ENCODE results near the gene POLR2A.

The POLR2A gene

GRCh38 chr17:7497636-7498035 is 13.5 kb downstream of the POLR2A start:
- no peaks in the 10 kb centered on the region for H3K27me3 ChIP-seq (ENCODE audit: insufficient read depth, low read length, poor library complexity, severe bottlenecking)
- no peak overlapping the region for H3K4me2 ChIP-seq (ENCODE audit: low read depth, low read length, poor library complexity, severe bottlenecking)
- no peak overlapping the region for H3K9ac ChIP-seq (ENCODE audit: low read depth, low read length, poor library complexity, severe bottlenecking)
- no peak overlapping the region for H3K4me3 ChIP-seq (ENCODE audit: low read length, poor library complexity, severe bottlenecking)
- peaks cover 11% of the 10 kb centered on the region for H3K4me1 ChIP-seq (ENCODE audit: insufficient read depth, low read length, poor library complexity, severe bottlenecking)
- H4K20me1 ChIP-seq (ENCODE audit: insufficient read depth, low read length, poor library complexity, severe bottlenecking), result peaks cover 89% of the 10 kb centered on the region
- H3K79me2 ChIP-seq (ENCODE audit: insufficient read depth, low read length), result peaks cover 78% of the 10 kb centered on the region
- no peaks in the 10 kb centered on the region for H3F3A ChIP-seq (ENCODE audit: low read depth)
- no peak for TF ChIP-seq CTCF (conservative IDR thresholded peaks at IDR 0.05; ENCODE audit: low read length)
- no peak for TF ChIP-seq EZH2phosphoT487 (IDR thresholded peaks at IDR 0.05; ENCODE audit: borderline replicate concordance)
- H2AFZ ChIP-seq (ENCODE audit: low read length), result no peak overlapping the region
- H3K36me3 ChIP-seq (ENCODE audit: insufficient read depth, low read length), result peaks cover 73% of the 10 kb centered on the region
- no peaks in the 10 kb centered on the region for H3K9me2 ChIP-seq (replicated peaks; ENCODE audit: low read depth, low read length)
- no peaks in the 10 kb centered on the region for H3K9me3 ChIP-seq (ENCODE audit: insufficient read depth, low read depth, low read length)

GRCh38 chr17:7499161-7499560 is 15.0 kb downstream of the POLR2A start:
- H4K20me1 ChIP-seq (ENCODE audit: insufficient read depth, low read length, poor library complexity, severe bottlenecking), result peaks cover 84% of the 10 kb centered on the region
- H2AFZ ChIP-seq (ENCODE audit: low read length), result no peak overlapping the region
- H3F3A ChIP-seq (ENCODE audit: low read depth), result no peaks in the 10 kb centered on the region
- H3K27me3 ChIP-seq (ENCODE audit: insufficient read depth, low read length, poor library complexity, severe bottlenecking), result no peaks in the 10 kb centered on the region
- no peak for TF ChIP-seq EZH2phosphoT487 (IDR thresholded peaks at IDR 0.05; ENCODE audit: borderline replicate concordance)
- TF ChIP-seq CTCF (conservative IDR thresholded peaks at IDR 0.05; ENCODE audit: low read length), result no peak
- no peaks in the 10 kb centered on the region for H3K9me2 ChIP-seq (replicated peaks; ENCODE audit: low read depth, low read length)
- H3K4me2 ChIP-seq (ENCODE audit: low read depth, low read length, poor library complexity, severe bottlenecking), result no peak overlapping the region
- no peaks in the 10 kb centered on the region for H3K4me1 ChIP-seq (ENCODE audit: insufficient read depth, low read length, poor library complexity, severe bottlenecking)
- H3K79me2 ChIP-seq (ENCODE audit: insufficient read depth, low read length), result peaks cover 62% of the 10 kb centered on the region
- no peaks in the 10 kb centered on the region for H3K9me3 ChIP-seq (ENCODE audit: insufficient read depth, low read depth, low read length)
- no peak overlapping the region for H3K4me3 ChIP-seq (ENCODE audit: low read length, poor library complexity, severe bottlenecking)
- peaks cover 88% of the 10 kb centered on the region for H3K36me3 ChIP-seq (ENCODE audit: insufficient read depth, low read length)
- H3K9ac ChIP-seq (ENCODE audit: low read depth, low read length, poor library complexity, severe bottlenecking), result no peak overlapping the region

GRCh38 chr17:7501729-7502128 is 17.6 kb downstream of the POLR2A start:
- Histone ChIP-seq H3K9me2 (replicated peaks; ENCODE audit: low read depth, low read length) (no peaks in the 10 kb centered on the region), H4K20me1 (ENCODE audit: insufficient read depth, low read length, poor library complexity, severe bottlenecking) (peaks cover 58% of the 10 kb centered on the region), H3K4me3 (ENCODE audit: low read length, poor library complexity, severe bottlenecking) (no peak overlapping the region), H3F3A (ENCODE audit: low read depth) (no peaks in the 10 kb centered on the region), H3K9me3 (ENCODE audit: insufficient read depth, low read depth, low read length) (no peaks in the 10 kb centered on the region), H3K4me2 (ENCODE audit: low read depth, low read length, poor library complexity, severe bottlenecking) (no peak overlapping the region), H3K4me1 (ENCODE audit: insufficient read depth, low read length, poor library complexity, severe bottlenecking) (no peaks in the 10 kb centered on the region), H3K27me3 (ENCODE audit: insufficient read depth, low read length, poor library complexity, severe bottlenecking) (no peaks in the 10 kb centered on the region), H3K79me2 (ENCODE audit: insufficient read depth, low read length) (peaks cover 37% of the 10 kb centered on the region; the same call in 1 of the 2 replicates), H2AFZ (ENCODE audit: low read length) (no peak overlapping the region), H3K9ac (ENCODE audit: low read depth, low read length, poor library complexity, severe bottlenecking) (no peak overlapping the region), H3K36me3 (ENCODE audit: insufficient read depth, low read length) (peaks cover 96% of the 10 kb centered on the region)
- no peak for TF ChIP-seq CTCF (conservative IDR thresholded peaks at IDR 0.05; ENCODE audit: low read length)
